ENCODE data around the gene PHAF1. TPM values are rescaled to one million over a fixed set of nuclear protein-coding genes. Genes with fewer than 3 reads are reported as not detected.

PHAF1 gene
- total and polyA plus RNA-seq, 2 of the 13 experiments (the other 11 are each of a cell fraction or from before 2014, with no cell fraction given) = 48.3 to 174 TPM

GRCh38 chr16:67164599-67165061 is 54.9 kb downstream of the PHAF1 start, which contains the start of gene HSF4 (continued):
- no peak for TF ChIP-seq PAF1 (CRISPR knock-in tag; IDR thresholded peaks at IDR 0.05)
- no peak for TF ChIP-seq ZNF674 (CRISPR knock-in tag; IDR thresholded peaks at IDR 0.05; ENCODE audit: low read depth)
- TF ChIP-seq FOXK1 (CRISPR knock-in tag; IDR thresholded peaks at IDR 0.05; ENCODE audit: borderline replicate concordance, low read depth) = no peak; the same call in 1 of the 2 replicates
- peak; percentile 89 for TF ChIP-seq ZNF574 (CRISPR knock-in tag; IDR thresholded peaks at IDR 0.05)
- TF ChIP-seq SMARCC2 (IDR thresholded peaks at IDR 0.05) = no peak
- peak; percentile 73; the same call in 1 of the 2 replicates for TF ChIP-seq ZFP90 (CRISPR knock-in tag; IDR thresholded peaks at IDR 0.05; ENCODE audit: borderline replicate concordance)
- peak; percentile 63; the same call in 1 of the 2 replicates for TF ChIP-seq HMG20B (CRISPR knock-in tag; conservative IDR thresholded peaks at IDR 0.05)
- TF ChIP-seq MTA3 (CRISPR knock-in tag; IDR thresholded peaks at IDR 0.05) = no peak
- peak; percentile 27; the same call in 1 of the 2 replicates for TF ChIP-seq ELF1 (CRISPR knock-in tag; IDR thresholded peaks at IDR 0.05)
- peak; percentile 80; the same call in 1 of the 2 replicates for TF ChIP-seq CREBL2 (CRISPR knock-in tag; IDR thresholded peaks at IDR 0.05; ENCODE audit: borderline replicate concordance)
- no peak for TF ChIP-seq FOXJ3 (CRISPR knock-in tag; IDR thresholded peaks at IDR 0.05; ENCODE audit: borderline replicate concordance)
- TF ChIP-seq CSRNP1 (CRISPR knock-in tag; IDR thresholded peaks at IDR 0.05) = peak; percentile 88
- TF ChIP-seq PTBP1 (IDR thresholded peaks at IDR 0.05; ENCODE audit: low read depth, low read length, poor library complexity, severe bottlenecking) = no peak
- no peak for TF ChIP-seq TRIM22 (IDR thresholded peaks at IDR 0.05)
- TF ChIP-seq ZXDC (CRISPR knock-in tag; IDR thresholded peaks at IDR 0.05) = peak; percentile 74; the same call in 1 of the 2 replicates
- no peak for TF ChIP-seq ZNF414 (CRISPR knock-in tag; IDR thresholded peaks at IDR 0.05)
- no peak for TF ChIP-seq SP2 (CRISPR knock-in tag; IDR thresholded peaks at IDR 0.05)
- no peak; the same call in 1 of the 2 replicates for TF ChIP-seq FOSL1 (CRISPR knock-in tag; IDR thresholded peaks at IDR 0.05; ENCODE audit: borderline replicate concordance)
- peak; percentile 95 for TF ChIP-seq ATF7-NPFF (CRISPR knock-in tag; IDR thresholded peaks at IDR 0.05; ENCODE audit: low read depth)

All from HepG2 (cell line).